ENCODE measurements around the gene SLC1A4. TPM values are rescaled to one million over a fixed set of nuclear protein-coding genes. Genes with fewer than 3 reads are reported as not detected.

SLC1A4 gene
- total and polyA plus RNA-seq, 4 donors = 3.4 to 23.4 (median 9.6) TPM

- peak overlapping the region; percentile 69 to 72 for H3K27ac ChIP-seq (ENCODE audit: low read depth in 1 of 2, low read length in 2 of 2)
- no peaks in the 10 kb centered on the region for H3K36me3 ChIP-seq (ENCODE audit: control insufficient read depth in 4 of 4, insufficient read depth in 3 of 4, low read depth in 1 of 4, low read length in 3 of 4)
- 49% methylated on average over 2 of the region's 2 CpGs for WGBS
- H3K27me3 ChIP-seq (ENCODE audit: control insufficient read depth in 4 of 4, insufficient read depth in 4 of 4, low read length in 3 of 4) = no peaks in the 10 kb centered on the region
- H3K4me3 ChIP-seq (ENCODE audit: low read depth in 1 of 3, low read length in 3 of 3) = no peak overlapping the region
- H3K4me1 ChIP-seq (ENCODE audit: control insufficient read depth in 4 of 4, insufficient read depth in 4 of 4, low read length in 3 of 4) = peaks cover 2 to 43% (median 19%) of the 10 kb centered on the region in 4 donors
- DNase-seq (ENCODE audit: low spot score) = no peak
- peak overlapping the region in 1 of 2 donors; percentile 47 for H3K9ac ChIP-seq (ENCODE audit: low read depth in 1 of 2, low read length in 2 of 2)
- no peak for TF ChIP-seq ZBTB33 (IDR thresholded peaks at IDR 0.05)
- TF ChIP-seq YY1 (IDR thresholded peaks at IDR 0.05) = no peak
- no peak for TF ChIP-seq ATF3 (IDR thresholded peaks at IDR 0.05)
- no peak for TF ChIP-seq NR2F2 (IDR thresholded peaks at IDR 0.05)
- no peak for TF ChIP-seq RAD21 (IDR thresholded peaks at IDR 0.05)
- TF ChIP-seq REST (IDR thresholded peaks at IDR 0.05) = no peak
- TF ChIP-seq SP1 (IDR thresholded peaks at IDR 0.05) = no peak
- no peak for TF ChIP-seq MAX (IDR thresholded peaks at IDR 0.05)
- no peak for TF ChIP-seq HNF4G (IDR thresholded peaks at IDR 0.05)
- no peak for TF ChIP-seq TAF1 (conservative IDR thresholded peaks at IDR 0.05)
- TF ChIP-seq FOXA1 (IDR thresholded peaks at IDR 0.05) = no peak
- no peak for TF ChIP-seq JUND (IDR thresholded peaks at IDR 0.05)
- TF ChIP-seq CTCF (IDR thresholded peaks at IDR 0.05; ENCODE audit: low read depth, low read length, missing input control) = no peak
- TF ChIP-seq HNF4A (conservative IDR thresholded peaks at IDR 0.05) = no peak
- H3K9me3 ChIP-seq (ENCODE audit: control insufficient read depth in 4 of 4, low read length in 3 of 4) = no peaks in the 10 kb centered on the region
Observed at GRCh38 chr2:64982932-64983331, 6.3 kb upstream of the SLC1A4 start.

GRCh38 chr2:64985447-64985846, 3.8 kb upstream of the SLC1A4 start:
- H3K27ac ChIP-seq (ENCODE audit: low read depth in 1 of 2, low read length in 2 of 2) = no peak overlapping the region
- WGBS = 68% methylated on average over 7 of the region's 7 CpGs
- H3K27me3 ChIP-seq (ENCODE audit: control insufficient read depth in 4 of 4, insufficient read depth in 4 of 4, low read length in 3 of 4) = no peaks in the 10 kb centered on the region
- TF ChIP-seq ATF3 (IDR thresholded peaks at IDR 0.05) (no peak), MAX (IDR thresholded peaks at IDR 0.05) (peak; percentile 45), HNF4A (conservative IDR thresholded peaks at IDR 0.05) (peak; percentile 52 to 71), RAD21 (IDR thresholded peaks at IDR 0.05) (peak in 1 of 2 donors; percentile 9), JUND (IDR thresholded peaks at IDR 0.05) (peak in 1 of 2 donors; percentile 24), ZBTB33 (IDR thresholded peaks at IDR 0.05) (peak; percentile 25), EGR1 (IDR thresholded peaks at IDR 0.05; ENCODE audit: low read depth in 2 of 2) (peak in 1 of 2 donors; percentile 7), RXRA (IDR thresholded peaks at IDR 0.05) (peak in 1 of 2 donors; percentile 70), REST (IDR thresholded peaks at IDR 0.05) (no peak), SP1 (IDR thresholded peaks at IDR 0.05) (no peak), FOXA1 (IDR thresholded peaks at IDR 0.05) (no peak)
- H3K36me3 ChIP-seq (ENCODE audit: control insufficient read depth in 4 of 4, insufficient read depth in 3 of 4, low read depth in 1 of 4, low read length in 3 of 4) = no peaks in the 10 kb centered on the region
- no peak overlapping the region for H3K4me3 ChIP-seq (ENCODE audit: low read depth in 1 of 3, low read length in 3 of 3)
- H3K9me3 ChIP-seq (ENCODE audit: control insufficient read depth in 4 of 4, low read length in 3 of 4) = no peaks in the 10 kb centered on the region
- H3K4me1 ChIP-seq (ENCODE audit: control insufficient read depth in 4 of 4, insufficient read depth in 4 of 4, low read length in 3 of 4) = peaks cover 2 to 57% (median 28%) of the 10 kb centered on the region in 4 donors
- no peak overlapping the region for H3K9ac ChIP-seq (ENCODE audit: low read depth in 1 of 2, low read length in 2 of 2)
- no peak for DNase-seq (ENCODE audit: low spot score)

Measured in liver (tissue), 9 donors.